ENCODE results near the gene SIN3B.

Gene SIN3B

DNA sequence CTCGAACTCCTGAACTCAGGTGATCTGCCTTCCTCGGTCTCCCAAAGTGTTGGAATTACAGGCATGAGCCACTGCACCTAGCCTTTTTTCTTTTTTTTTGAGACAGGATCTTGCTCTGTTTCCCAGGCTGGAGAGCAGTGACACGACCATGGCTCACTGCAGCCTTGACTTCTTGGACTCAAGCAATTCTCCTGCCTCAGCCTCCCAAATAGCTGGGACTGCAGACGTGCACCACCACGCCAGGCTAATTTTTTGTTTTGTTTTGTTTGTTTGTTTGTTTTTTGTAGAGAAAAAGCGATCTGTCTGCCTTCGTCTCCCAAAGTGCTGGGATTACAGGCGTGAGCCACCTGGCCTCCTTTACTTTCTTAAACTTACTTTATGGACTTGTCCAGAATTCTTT lies 6.5 kb upstream of the SIN3B start:
- in situ Hi-C loops (cut with MboI; ENCODE audit: low sequenced_read_pairs) = no loop called here

GRCh38 chr19:16824658-16825311 lies 4.4 kb upstream of the SIN3B start:
- in situ Hi-C loops (cut with MboI; ENCODE audit: low sequenced_read_pairs) = no loop called here

DNA sequence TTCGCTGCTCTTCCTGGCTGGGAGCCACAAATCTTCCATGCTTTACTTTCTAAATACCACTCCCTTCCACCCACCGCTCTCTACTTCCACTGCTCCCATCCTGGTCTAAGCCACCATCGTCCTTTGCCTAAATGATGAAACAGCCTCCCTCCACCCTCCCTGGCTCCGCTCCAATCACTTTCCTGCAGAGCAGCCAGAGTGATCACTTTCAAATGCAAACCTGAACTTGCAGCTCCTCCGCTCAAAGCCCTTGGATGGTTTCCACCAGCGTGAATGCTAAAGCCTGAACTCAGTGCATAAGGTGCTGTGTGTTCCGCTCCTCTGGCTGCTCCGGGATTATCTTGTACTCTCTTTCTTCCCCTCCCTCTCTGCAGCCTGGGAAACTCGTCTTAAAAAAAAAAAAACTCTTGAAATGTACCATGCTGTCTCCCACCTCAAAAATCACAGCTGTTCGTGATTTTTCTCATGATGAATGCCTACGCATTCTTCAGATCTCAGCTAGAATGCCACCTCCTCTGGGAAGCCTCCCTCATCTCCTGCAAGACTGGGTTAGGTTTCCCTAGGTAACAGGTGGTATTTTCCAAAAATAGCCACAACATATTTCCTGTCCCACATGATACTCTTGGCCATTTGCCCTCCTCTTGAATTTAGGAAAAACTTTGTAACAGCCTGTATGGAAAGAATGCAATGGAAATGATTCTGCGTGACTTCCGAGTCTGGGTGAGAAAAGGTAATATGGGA lies 3.7 kb upstream of the SIN3B start:
- in situ Hi-C loops (cut with MboI; ENCODE audit: low sequenced_read_pairs) = no loop called here

GRCh38 chr19:16829822-16830289 lies 658 bp downstream of the SIN3B start:
- in situ Hi-C loops (cut with MboI; ENCODE audit: low sequenced_read_pairs) = no loop called here

DNA sequence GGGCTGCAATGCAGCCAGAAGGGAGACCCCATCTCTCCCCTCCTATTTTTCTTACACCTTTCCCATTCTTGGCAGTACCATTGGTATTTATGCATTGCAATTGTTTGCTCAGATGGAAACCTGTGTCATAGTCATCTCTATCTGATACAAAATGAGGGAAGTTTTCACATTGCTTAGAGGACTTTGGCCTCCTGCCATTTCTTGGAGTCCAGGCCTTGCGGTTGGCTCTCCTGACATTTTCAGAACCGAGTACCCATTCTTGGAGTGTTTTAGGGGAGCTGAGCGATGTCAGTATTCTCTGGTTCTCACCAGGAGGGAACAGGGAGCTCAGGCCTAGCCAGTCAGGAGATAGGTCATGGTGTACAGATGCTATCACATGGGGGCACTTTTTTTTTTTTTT lies 1.5 kb downstream of the SIN3B start:
- in situ Hi-C loops (cut with MboI; ENCODE audit: low sequenced_read_pairs) = no loop called here

DNA sequence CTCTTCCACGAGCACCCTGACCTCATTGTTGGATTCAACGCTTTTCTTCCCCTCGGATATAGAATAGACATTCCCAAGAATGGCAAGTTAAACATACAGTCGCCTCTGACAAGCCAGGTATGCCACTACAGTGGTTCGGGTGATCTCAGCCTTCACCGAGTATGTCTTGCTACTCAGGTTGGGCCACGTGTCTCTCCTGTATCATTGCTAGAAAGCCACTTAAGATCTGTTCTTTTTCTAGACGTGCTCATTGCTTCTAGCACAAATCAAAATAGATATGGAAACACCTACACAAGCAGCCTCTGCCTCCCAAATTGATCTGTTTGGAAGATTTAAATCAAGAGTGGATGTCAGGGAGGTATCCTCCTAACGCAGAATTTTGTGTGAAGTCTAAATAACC lies 2.3 kb downstream of the SIN3B start:
- in situ Hi-C loops (cut with MboI; ENCODE audit: low sequenced_read_pairs) = no loop called here

DNA sequence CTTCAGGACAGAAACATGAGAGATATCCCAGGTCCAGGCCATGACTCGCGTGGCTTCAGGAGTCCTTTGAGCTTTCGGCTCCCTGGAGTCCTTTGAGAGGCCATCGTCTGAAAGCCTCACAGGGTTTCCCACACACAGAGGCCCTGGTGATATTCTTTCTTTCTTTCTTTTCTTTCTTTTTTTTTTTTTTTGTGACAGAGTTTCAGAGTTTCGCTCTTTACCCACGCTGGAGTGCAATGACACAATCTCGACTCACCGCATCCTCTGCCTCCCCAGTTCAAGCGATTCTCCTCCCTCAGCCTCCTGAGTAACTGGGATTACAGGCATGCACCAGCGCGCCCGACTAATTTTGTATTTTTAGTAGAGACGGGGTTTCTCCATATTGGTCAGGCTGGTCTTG lies 5.5 kb downstream of the SIN3B start:
- in situ Hi-C loops (cut with MboI; ENCODE audit: low sequenced_read_pairs) = no loop called here

GRCh38 chr19:16836115-16837034 lies 7.2 kb downstream of the SIN3B start:
- in situ Hi-C loops (cut with MboI; ENCODE audit: low sequenced_read_pairs) = no loop called here

GRCh38 chr19:16837035-16837362 lies 7.8 kb downstream of the SIN3B start:
- in situ Hi-C loops (cut with MboI; ENCODE audit: low sequenced_read_pairs) = no loop called here

GRCh38 chr19:16841391-16841926 lies 12.3 kb downstream of the SIN3B start:
- in situ Hi-C loops (cut with MboI; ENCODE audit: low sequenced_read_pairs) = no loop called here

DNA sequence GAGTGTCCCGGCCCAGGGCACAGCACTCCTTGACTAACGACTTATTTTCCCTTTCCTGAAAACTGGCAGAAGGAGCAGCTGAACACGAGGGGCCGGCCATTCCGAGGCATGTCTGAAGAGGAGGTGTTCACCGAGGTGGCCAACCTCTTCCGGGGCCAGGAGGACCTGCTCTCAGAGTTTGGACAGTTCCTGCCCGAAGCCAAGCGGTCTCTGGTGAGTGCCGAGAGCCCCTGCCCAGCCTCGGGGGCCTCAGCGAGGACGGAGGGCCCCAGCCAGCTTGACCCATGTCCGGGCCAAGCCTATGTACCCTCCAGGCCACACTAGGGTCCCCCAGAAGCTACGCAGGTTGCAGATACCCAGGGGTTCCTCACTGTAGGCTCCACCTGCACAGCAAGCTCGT lies 17.7 kb downstream of the SIN3B start:
- in situ Hi-C loops (cut with MboI; ENCODE audit: low sequenced_read_pairs) = no loop called here

DNA sequence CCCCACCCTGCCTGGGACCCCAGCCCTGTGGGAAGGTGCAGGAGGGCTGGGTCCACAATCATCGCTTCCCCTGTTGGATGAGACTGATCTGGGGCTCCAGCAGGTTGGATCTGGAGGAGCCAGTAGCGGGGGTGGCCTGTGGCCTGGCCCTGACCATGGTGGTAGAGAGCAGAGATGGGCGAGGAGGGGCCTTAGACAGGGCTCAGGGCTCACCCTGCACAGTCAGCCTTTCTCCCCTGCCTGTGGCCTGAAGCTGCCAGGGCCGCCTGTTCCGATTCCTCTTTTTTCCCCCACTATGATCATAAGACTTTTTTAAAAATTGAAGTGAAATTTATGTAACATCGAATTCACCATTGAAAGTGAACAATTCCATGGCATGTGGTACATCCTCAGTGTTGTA lies 18.2 kb downstream of the SIN3B start:
- in situ Hi-C loops (cut with MboI; ENCODE audit: low sequenced_read_pairs) = no loop called here

DNA sequence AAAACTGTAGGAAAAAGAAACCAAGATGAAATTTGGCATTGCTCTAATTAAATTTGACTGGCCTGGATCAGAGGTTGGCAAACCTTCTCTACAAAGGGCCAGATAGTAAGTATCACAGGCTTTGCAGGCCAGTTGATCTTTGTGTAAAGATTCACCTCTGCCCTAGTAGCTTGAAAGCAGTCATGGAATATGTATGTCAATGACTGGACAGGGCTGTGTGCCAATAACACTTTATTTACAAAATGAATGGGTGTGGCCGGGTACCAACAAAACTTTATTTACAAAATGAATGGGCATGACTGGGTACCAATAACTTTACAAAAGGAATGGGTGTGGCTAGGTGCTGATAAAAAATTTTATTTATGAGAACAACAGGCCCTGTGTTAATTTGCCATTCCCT lies 20.0 kb downstream of the SIN3B start:
- in situ Hi-C loops (cut with MboI; ENCODE audit: low sequenced_read_pairs) = no loop called here

GRCh38 chr19:16850133-16850532 lies 20.9 kb downstream of the SIN3B start:
- in situ Hi-C loops (cut with MboI; ENCODE audit: low sequenced_read_pairs) = no loop called here

GRCh38 chr19:16851031-16851712 lies 22.0 kb downstream of the SIN3B start:
- in situ Hi-C loops (cut with MboI; ENCODE audit: low sequenced_read_pairs) = no loop called here

- in situ Hi-C loops (cut with MboI; ENCODE audit: low sequenced_read_pairs) = no loop called here
Observed at GRCh38 chr19:16853066-16853465, 23.9 kb downstream of the SIN3B start.

DNA sequence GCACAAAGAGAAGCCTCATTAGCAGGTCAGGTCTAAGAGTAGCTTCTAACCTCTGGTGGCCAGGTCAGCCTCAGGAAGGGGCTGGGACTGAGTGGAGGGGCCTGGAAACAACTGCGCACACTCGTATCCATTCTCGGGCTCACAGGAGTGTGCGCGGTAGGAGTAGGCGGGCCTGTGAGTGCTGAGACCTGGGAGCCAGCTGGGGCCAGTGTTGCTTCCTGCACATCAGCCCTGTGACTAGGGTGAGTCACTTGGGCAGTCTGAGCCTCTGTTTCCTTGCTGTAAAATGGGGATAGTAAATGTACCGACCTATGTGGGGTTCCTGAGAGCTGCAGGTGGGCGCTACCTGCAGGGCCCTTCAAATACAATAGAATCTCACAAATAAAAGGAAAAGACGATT lies 26.9 kb downstream of the SIN3B start:
- in situ Hi-C loops (cut with MboI; ENCODE audit: low sequenced_read_pairs) = no loop called here

DNA sequence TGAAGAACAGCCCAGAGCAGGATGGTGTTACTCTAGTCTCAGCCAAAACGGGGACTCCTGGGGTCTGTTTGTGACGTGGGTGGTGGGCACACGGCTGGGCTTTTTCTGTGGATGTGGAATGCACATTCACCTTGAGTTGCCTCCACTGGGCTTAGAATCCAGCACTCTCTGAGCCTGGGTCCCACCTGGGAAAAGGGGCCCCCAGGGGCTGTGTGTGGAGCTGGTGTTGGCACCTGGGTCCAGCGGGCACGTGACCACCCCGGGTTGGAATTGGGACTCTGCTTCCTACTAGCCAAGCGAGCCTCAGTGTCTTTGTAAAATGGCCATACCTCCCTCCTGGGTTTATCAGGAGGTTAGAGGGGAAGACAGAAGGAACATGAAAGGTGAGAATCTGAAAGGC lies 30.4 kb downstream of the SIN3B start:
- in situ Hi-C loops (cut with MboI; ENCODE audit: low sequenced_read_pairs) = no loop called here

GRCh38 chr19:16860118-16860517 lies 30.9 kb downstream of the SIN3B start:
- in situ Hi-C loops (cut with MboI; ENCODE audit: low sequenced_read_pairs) = no loop called here

DNA sequence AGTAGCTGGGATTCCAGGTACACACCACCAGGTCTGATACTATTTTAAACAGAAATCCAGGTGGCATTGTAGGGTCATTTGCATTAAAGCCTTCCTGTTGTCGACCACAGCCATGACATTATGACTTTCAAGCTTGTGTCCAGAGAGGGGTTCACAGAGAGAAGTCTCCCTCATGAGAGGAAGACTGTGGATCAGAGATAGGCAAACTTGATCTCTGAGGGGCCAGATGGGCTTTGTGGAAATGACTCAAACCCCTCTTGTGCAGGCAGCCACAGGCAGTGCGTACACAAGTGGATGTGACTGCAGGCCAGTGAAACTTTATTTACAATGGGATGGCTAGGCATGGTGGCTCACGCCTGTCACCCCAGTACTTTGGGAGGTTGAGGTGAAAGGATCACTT lies 31.8 kb downstream of the SIN3B start:
- in situ Hi-C loops (cut with MboI; ENCODE audit: low sequenced_read_pairs) = no loop called here

- in situ Hi-C loops (cut with MboI; ENCODE audit: low sequenced_read_pairs) = no loop called here
Observed at GRCh38 chr19:16861834-16862233, 32.6 kb downstream of the SIN3B start.

Data from HL-60/S4 treated with phorbol 12-myristate 13-acetate at 8.2 ng/mL for 4 days and 3 days (cell line).